Measurements from ENCODE around the gene BFSP2. TPM values are rescaled to one million over a fixed set of nuclear protein-coding genes. Genes with fewer than 3 reads are reported as not detected.

Gene BFSP2
- total RNA-seq, 1 experiment from 2014 or later: 0.67 TPM

DNA sequence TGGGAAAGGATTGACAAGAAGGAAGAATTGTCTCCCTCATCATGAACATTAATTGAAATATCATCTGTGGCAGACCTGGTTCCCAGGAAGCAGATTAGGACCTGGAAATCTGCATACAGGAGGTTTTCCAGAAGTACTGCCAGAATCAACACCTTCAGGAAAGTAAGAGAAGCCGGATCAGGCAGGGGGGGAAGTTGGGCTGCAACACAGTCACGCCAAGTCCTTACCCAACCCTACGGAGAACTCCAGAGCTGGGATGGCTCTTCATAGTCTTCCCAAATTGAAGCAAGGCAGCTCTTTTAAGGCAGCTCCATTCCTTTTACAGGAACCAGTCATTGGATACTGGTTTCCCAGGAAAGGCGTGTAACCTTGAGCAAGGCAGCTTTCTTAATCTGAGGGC lies 35.2 kb upstream of the BFSP2 start:
- ChIA-PET CTCF (no interaction called here), POLR2A (no interaction called here)
- DNase-seq (ENCODE audit: low read depth, low spot score) (no peak), ATAC-seq (no peak)
- Histone ChIP-seq H3K36me3 (ENCODE audit: control insufficient read depth, insufficient read depth, low read length) (no peaks in the 10 kb centered on the region), H3K9me3 (ENCODE audit: control insufficient read depth, insufficient read depth, low read depth, low read length) (no peaks in the 10 kb centered on the region), H3K27ac (ENCODE audit: low read length) (no peak overlapping the region), H3K4me3 (ENCODE audit: low read depth in 2 of 2, low read length in 2 of 2) (no peak overlapping the region), H3K4me1 (ENCODE audit: control insufficient read depth, insufficient read depth, low read length) (no peaks in the 10 kb centered on the region), H3K27me3 (ENCODE audit: control insufficient read depth, insufficient read depth, low read length) (peaks cover 3% of the 10 kb centered on the region)
- in situ Hi-C loops (cut with HindIII; ENCODE audit: low pct_unique_long_range_greater_than_20kb, low sequenced_read_pairs): no loop called here
- BruUV-seq (replicated peaks): no TSS peak
- intact Hi-C loops (cut with micrococcal nuclease; ENCODE audit: unreplicated experiment): no loop called here
- TF ChIP-seq, protein P1, sequence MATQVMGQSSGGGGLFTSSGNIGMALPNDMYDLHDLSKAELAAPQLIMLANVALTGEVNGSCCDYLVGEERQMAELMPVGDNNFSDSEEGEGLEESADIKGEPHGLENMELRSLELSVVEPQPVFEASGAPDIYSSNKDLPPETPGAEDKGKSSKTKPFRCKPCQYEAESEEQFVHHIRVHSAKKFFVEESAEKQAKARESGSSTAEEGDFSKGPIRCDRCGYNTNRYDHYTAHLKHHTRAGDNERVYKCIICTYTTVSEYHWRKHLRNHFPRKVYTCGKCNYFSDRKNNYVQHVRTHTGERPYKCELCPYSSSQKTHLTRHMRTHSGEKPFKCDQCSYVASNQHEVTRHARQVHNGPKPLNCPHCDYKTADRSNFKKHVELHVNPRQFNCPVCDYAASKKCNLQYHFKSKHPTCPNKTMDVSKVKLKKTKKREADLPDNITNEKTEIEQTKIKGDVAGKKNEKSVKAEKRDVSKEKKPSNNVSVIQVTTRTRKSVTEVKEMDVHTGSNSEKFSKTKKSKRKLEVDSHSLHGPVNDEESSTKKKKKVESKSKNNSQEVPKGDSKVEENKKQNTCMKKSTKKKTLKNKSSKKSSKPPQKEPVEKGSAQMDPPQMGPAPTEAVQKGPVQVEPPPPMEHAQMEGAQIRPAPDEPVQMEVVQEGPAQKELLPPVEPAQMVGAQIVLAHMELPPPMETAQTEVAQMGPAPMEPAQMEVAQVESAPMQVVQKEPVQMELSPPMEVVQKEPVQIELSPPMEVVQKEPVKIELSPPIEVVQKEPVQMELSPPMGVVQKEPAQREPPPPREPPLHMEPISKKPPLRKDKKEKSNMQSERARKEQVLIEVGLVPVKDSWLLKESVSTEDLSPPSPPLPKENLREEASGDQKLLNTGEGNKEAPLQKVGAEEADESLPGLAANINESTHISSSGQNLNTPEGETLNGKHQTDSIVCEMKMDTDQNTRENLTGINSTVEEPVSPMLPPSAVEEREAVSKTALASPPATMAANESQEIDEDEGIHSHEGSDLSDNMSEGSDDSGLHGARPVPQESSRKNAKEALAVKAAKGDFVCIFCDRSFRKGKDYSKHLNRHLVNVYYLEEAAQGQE (IDR thresholded peaks at IDR 0.05; ENCODE audit: insufficient read depth in 1 of 2, low read depth in 2 of 2, low read length in 1 of 2): no peak
- TF ChIP-seq SIN3A (IDR thresholded peaks at IDR 0.05; ENCODE audit: borderline replicate concordance, insufficient read depth, low read depth, low read length) (no peak), CTCF (IDR thresholded peaks at IDR 0.05) (no peak), POLR2AphosphoS5 (IDR thresholded peaks at IDR 0.05; ENCODE audit: low read depth, low read length) (no peak), TCF7L2 (IDR thresholded peaks at IDR 0.05; ENCODE audit: low read depth, low read length) (no peak)

- TF ChIP-seq POLR2AphosphoS5 (IDR thresholded peaks at IDR 0.05; ENCODE audit: low read depth, low read length): no peak
- TF ChIP-seq SIN3A (IDR thresholded peaks at IDR 0.05; ENCODE audit: borderline replicate concordance, insufficient read depth, low read depth, low read length): no peak
- no peak for TF ChIP-seq TCF7L2 (IDR thresholded peaks at IDR 0.05; ENCODE audit: low read depth, low read length)
- TF ChIP-seq, protein P1 (IDR thresholded peaks at IDR 0.05; ENCODE audit: insufficient read depth in 1 of 2, low read depth in 2 of 2, low read length in 1 of 2): no peak
- no peak for TF ChIP-seq CTCF (IDR thresholded peaks at IDR 0.05)
- Histone ChIP-seq H3K36me3 (ENCODE audit: control insufficient read depth, insufficient read depth, low read length) (no peaks in the 10 kb centered on the region), H3K4me3 (ENCODE audit: low read depth in 2 of 2, low read length in 2 of 2) (no peak overlapping the region), H3K27me3 (ENCODE audit: control insufficient read depth, insufficient read depth, low read length) (no peaks in the 10 kb centered on the region; the same call in none of the 2 replicates), H3K9me3 (ENCODE audit: control insufficient read depth, insufficient read depth, low read depth, low read length) (no peaks in the 10 kb centered on the region), H3K27ac (ENCODE audit: low read length) (no peak overlapping the region), H3K4me1 (ENCODE audit: control insufficient read depth, insufficient read depth, low read length) (no peaks in the 10 kb centered on the region)
- no TSS peak for BruUV-seq (replicated peaks)
- POLR2A ChIA-PET: no interaction called here
- CTCF ChIA-PET: no interaction called here
- no peak for ATAC-seq
- intact Hi-C loops (cut with micrococcal nuclease; ENCODE audit: unreplicated experiment): no loop called here
- in situ Hi-C loops (cut with HindIII; ENCODE audit: low pct_unique_long_range_greater_than_20kb, low sequenced_read_pairs): no loop called here
- no peak for DNase-seq (ENCODE audit: low read depth, low spot score)
Measured at GRCh38 chr3:133366921-133367320, 32.9 kb upstream of the BFSP2 start.

All from Panc1 (cell line).